Esophagus muscularis mucosa (tissue), 4 donors: ENCODE measurements around the gene DCC. TPM values are rescaled to one million over a fixed set of nuclear protein-coding genes. Genes with fewer than 3 reads are reported as not detected.
A peak's percentile ranks its signal among the peaks of the same experiment; 100 is the strongest.

Experiments used
- DNase-seq: peaks from one replicate; pipeline ENCODE4 v3.0.0-alpha.2; 2017; ENCODE audit errors: extremely low spot score
- H3K27ac ChIP-seq, 4 donors: fragments of 200-600 bp; sonication (generic); replicated peaks in 1 of 4; 1 replicate in 3 of 4; 2 replicates in 1 of 4; pipeline ENCODE4 v1.5.1; 2016 to 2019; ENCODE audit warnings: mild to moderate bottlenecking in 1 of 4
- H3K27me3 ChIP-seq, 4 donors: fragments of 200-600 bp; sonication (generic); one replicate each; pipeline versions ENCODE4 v1.5.1 to v1.6.0; 2016 to 2019
- H3K36me3 ChIP-seq, 4 donors: fragments of 200-600 bp; sonication (generic); one replicate each; pipeline ENCODE4 v1.5.1; 2016 to 2019
- H3K4me1 ChIP-seq, 4 donors: fragments of 200-600 bp; sonication (generic); one replicate each; pipeline ENCODE4 v1.5.1; 2016 to 2019
- H3K4me3 ChIP-seq, 4 donors: fragments of 200-600 bp; sonication (generic); 1 replicate in 2 of 4; 2 replicates in 2 of 4; pipeline ENCODE4 v1.5.1; 2016 to 2019; ENCODE audit warnings: mild to moderate bottlenecking in 4 of 4, moderate library complexity in 1 of 4
- H3K9me3 ChIP-seq, 4 donors: fragments of 200-600 bp; sonication (generic); 1 replicate in 3 of 4; 2 replicates in 1 of 4; pipeline ENCODE4 v1.5.1; 2016 to 2019
- CTCF ChIP-seq, 3 experiments: fragments of 200-600 bp in 2 of 3; fragments of 450-650 bp in 1 of 3; sonication (generic) in 2 of 3; IDR thresholded peaks; one replicate each; pipeline ENCODE4 v1.5.1; 2017 to 2019; ENCODE audit warnings: antibody characterized with exemption in 3 of 3, mild to moderate bottlenecking in 2 of 3, moderate library complexity in 1 of 3
- EP300 ChIP-seq: sonication (generic); formaldehyde crosslinking; IDR thresholded peaks from one replicate; pipeline ENCODE4 v1.6.1; 2017; ENCODE audit warnings: antibody characterized with exemption
- POLR2A ChIP-seq: fragments of 450-650 bp; IDR thresholded peaks from one replicate; pipeline ENCODE4 v1.6.1; 2017; ENCODE audit warnings: antibody characterized with exemption, moderate library complexity, mild to moderate bottlenecking, low read depth
- POLR2AphosphoS5 ChIP-seq, 2 donors: sonication (generic); formaldehyde crosslinking; IDR thresholded peaks; one replicate each; pipeline ENCODE4 v1.6.1; 2017; ENCODE audit warnings: antibody characterized with exemption in 2 of 2
- WGBS: methylation state at CpG from one replicate; pipeline ENCODE4 v1.1.5; 2018; 5-methylcytosine and 5-hydroxymethylcytosine counted together
- intact Hi-C: fragments of 100-400 bp; cut with DNase I; formaldehyde crosslinking; loops from one replicate; pipeline ENCODE4 v1.15.1; 2023
- total RNA-seq, 4 donors: library from RNA; depleted of rRNA; stranded (reverse); fragments of >200 nt; gene quantifications; one replicate each; pipeline versions ENCODE4 v1.1.0 to v1.2.1, GENCODE V29; 2016

Gene DCC
- total RNA-seq, 4 donors from 2014 or later, result 0.46 to 0.99 (median 0.83) TPM; not detected in 1

GRCh38 chr18:52715421-52715820 lies 375.4 kb downstream of the DCC start:
- Histone ChIP-seq H3K27me3 (no peaks in the 10 kb centered on the region), H3K27ac (no peak overlapping the region), H3K4me3 (no peak overlapping the region), H3K4me1 (no peaks in the 10 kb centered on the region), H3K36me3 (no peaks in the 10 kb centered on the region), H3K9me3 (no peaks in the 10 kb centered on the region)
- intact Hi-C loops, result loop anchor here (5.0 kb wide), 1 partner anchor 192 kb away; no protein-coding TSS in a partner anchor
- no peak for TF ChIP-seq POLR2AphosphoS5 (IDR thresholded peaks at IDR 0.05)
- no peak for TF ChIP-seq EP300
- no peak for TF ChIP-seq POLR2A
- no peak for TF ChIP-seq CTCF (IDR thresholded peaks at IDR 0.05)
- no peak for DNase-seq
- WGBS, result 78% methylated on average over 4 of the region's 4 CpGs

- DNase-seq, result no peak
- H3K36me3 ChIP-seq, result no peaks in the 10 kb centered on the region
- whole genome bisulfite sequencing, result 81% methylated on average over 7 of the region's 7 CpGs
- no peaks in the 10 kb centered on the region for H3K27me3 ChIP-seq
- intact Hi-C loops, result loop anchor here (5.0 kb wide), 1 partner anchor 191 kb away; no protein-coding TSS in a partner anchor
- no peak overlapping the region for H3K4me3 ChIP-seq
- H3K4me1 ChIP-seq, result no peaks in the 10 kb centered on the region
- TF ChIP-seq CTCF (IDR thresholded peaks at IDR 0.05) (no peak), EP300 (no peak), POLR2A (no peak), POLR2AphosphoS5 (IDR thresholded peaks at IDR 0.05) (no peak)
- H3K9me3 ChIP-seq, result no peaks in the 10 kb centered on the region
- H3K27ac ChIP-seq, result no peak overlapping the region
Observed at GRCh38 chr18:52715991-52716390, 376.0 kb downstream of the DCC start.

- TF ChIP-seq POLR2A, result no peak
- peak in 2 of 3 experiments; percentile 13 to 39 for TF ChIP-seq CTCF (IDR thresholded peaks at IDR 0.05)
- WGBS, result 17% methylated on average over 3 of the region's 3 CpGs
- no peaks in the 10 kb centered on the region for H3K9me3 ChIP-seq
- H3K27me3 ChIP-seq, result no peaks in the 10 kb centered on the region
- H3K4me3 ChIP-seq, result no peak overlapping the region
- no peaks in the 10 kb centered on the region for H3K4me1 ChIP-seq
- no peak for DNase-seq
- no peaks in the 10 kb centered on the region for H3K36me3 ChIP-seq
- H3K27ac ChIP-seq, result no peak overlapping the region
- intact Hi-C loops, result loop anchor here (5.0 kb wide), 1 partner anchor 190 kb away; no protein-coding TSS in a partner anchor
Observed at GRCh38 chr18:52716973-52717372, 377.0 kb downstream of the DCC start.

GRCh38 chr18:52722904-52723303 lies 382.9 kb downstream of the DCC start:
- Histone ChIP-seq H3K4me3 (no peak overlapping the region), H3K4me1 (no peaks in the 10 kb centered on the region), H3K27me3 (no peaks in the 10 kb centered on the region), H3K9me3 (no peaks in the 10 kb centered on the region), H3K27ac (no peak overlapping the region), H3K36me3 (no peaks in the 10 kb centered on the region)
- no peak for DNase-seq
- intact Hi-C loops, result no loop called here
- 94% methylated on average over 3 of the region's 3 CpGs for WGBS
- no peak for TF ChIP-seq POLR2AphosphoS5 (IDR thresholded peaks at IDR 0.05)
- no peak for TF ChIP-seq EP300
- TF ChIP-seq CTCF (IDR thresholded peaks at IDR 0.05), result no peak
- no peak for TF ChIP-seq POLR2A

- intact Hi-C loops, result no loop called here
- TF ChIP-seq POLR2AphosphoS5 (IDR thresholded peaks at IDR 0.05), result no peak
- TF ChIP-seq CTCF (IDR thresholded peaks at IDR 0.05), result no peak
- no peak for TF ChIP-seq EP300
- TF ChIP-seq POLR2A, result no peak
Observed at GRCh38 chr18:52723550-52723970, 383.6 kb downstream of the DCC start.

More at GRCh38 chr18:52723550-52723970, 383.6 kb downstream of the DCC start:
- WGBS, result 57% methylated on average over 3 of the region's 3 CpGs
- Histone ChIP-seq H3K4me1 (no peaks in the 10 kb centered on the region), H3K27me3 (no peaks in the 10 kb centered on the region), H3K36me3 (no peaks in the 10 kb centered on the region), H3K27ac (no peak overlapping the region), H3K4me3 (no peak overlapping the region), H3K9me3 (no peaks in the 10 kb centered on the region)
- no peak for DNase-seq
